PC-3 (cell line): ENCODE results near the gene GRB14. TPM values are rescaled to one million over a fixed set of nuclear protein-coding genes. Genes with fewer than 3 reads are reported as not detected.

Source experiments
- ATAC-seq: fragments of 200-7000 bp; cut with Tn5 transposase; 2 replicates; pipeline ENCODE4 v1.9.1; 2020; ENCODE audit warnings: mild to moderate bottlenecking, moderate library complexity
- BruUV-seq: library from RNA; stranded (reverse); fragments of 400-500 nt; replicated peaks from 2 replicates; lab custom pipeline; 2021; lab: Mats Ljungman, UMichigan
- CTCF ChIA-PET: fragments of 300-600 bp; sonication (Branson Sonifier 250); formaldehyde crosslinking; loops from one replicate; lab custom pipeline; 2022; ENCODE audit warnings: antibody characterized with exemption; lab: Charles Lee
- POLR2A ChIA-PET: fragments of 300-600 bp; sonication (Branson Sonifier 250); formaldehyde crosslinking; loops from one replicate; lab custom pipeline; 2022; ENCODE audit warnings: antibody characterized with exemption; ENCODE audit not compliant: unreplicated experiment; lab: Charles Lee
- DNase-seq: peaks from one replicate; pipeline ENCODE4 v3.0.0-alpha.2; 2015
- H2AFZ ChIP-seq: fragments of 300-600 bp; sonication (generic); 2 replicates; pipeline ENCODE4 v1.6.0; 2016; ENCODE audit warnings: antibody characterized with exemption, low read length
- H3F3A ChIP-seq: fragments of 300-600 bp; sonication (generic); one replicate; pipeline ENCODE4 v1.6.0; 2017; ENCODE audit warnings: antibody characterized with exemption, low read length, control low read depth, mild to moderate bottlenecking; ENCODE audit not compliant: unreplicated experiment
- H3K27ac ChIP-seq: fragments of 300-600 bp; sonication (generic); 2 replicates; pipeline ENCODE4 v1.5.1; 2016; ENCODE audit warnings: mild to moderate bottlenecking, low read length
- H3K27me3 ChIP-seq: fragments of 300-600 bp; sonication (generic); 2 replicates; pipeline ENCODE4 v1.6.1; 2016; ENCODE audit warnings: low read length, mixed read lengths
- H3K36me3 ChIP-seq: fragments of 300-600 bp; sonication (generic); 2 replicates; pipeline ENCODE4 v1.6.1; 2016; ENCODE audit warnings: low read depth, mixed run types, low read length, mixed read lengths
- H3K4me1 ChIP-seq: fragments of 300-600 bp; sonication (generic); 2 replicates; pipeline ENCODE4 v1.5.1; 2016; ENCODE audit warnings: low read length; ENCODE audit not compliant: insufficient read depth
- H3K4me2 ChIP-seq: fragments of 300-600 bp; sonication (generic); 2 replicates; pipeline ENCODE4 v1.6.0; 2016; ENCODE audit warnings: low read length
- H3K4me3 ChIP-seq: fragments of 300-600 bp; sonication (generic); 2 replicates; pipeline ENCODE4 v1.5.1; 2016; ENCODE audit warnings: mild to moderate bottlenecking, low read length, mixed read lengths
- H3K79me2 ChIP-seq: fragments of 300-600 bp; sonication (generic); 2 replicates; pipeline ENCODE4 v1.6.1; 2017; ENCODE audit warnings: low read length, mixed read lengths
- H3K9ac ChIP-seq: fragments of 300-600 bp; sonication (generic); 2 replicates; pipeline ENCODE4 v1.6.0; 2016; ENCODE audit warnings: mild to moderate bottlenecking, low read length
- H3K9me2 ChIP-seq: fragments of 300-600 bp; sonication (generic); replicated peaks from 2 replicates; pipeline ENCODE4 v1.6.1; 2016; ENCODE audit warnings: mixed run types, low read length, mixed read lengths
- H3K9me3 ChIP-seq: fragments of 300-600 bp; sonication (generic); 2 replicates; pipeline ENCODE4 v1.6.1; 2016; ENCODE audit warnings: low read length, mixed read lengths
- H4K20me1 ChIP-seq: fragments of 300-600 bp; sonication (generic); 2 replicates; pipeline ENCODE4 v1.6.1; 2016; ENCODE audit warnings: low read length, mixed read lengths
- EZH2 ChIP-seq: fragments of 300-600 bp; sonication (generic); IDR thresholded peaks from one replicate; pipeline ENCODE4 v1.6.1; 2017; ENCODE audit warnings: antibody characterized with exemption, mild to moderate bottlenecking, low read length; ENCODE audit not compliant: unreplicated experiment
- EZH2phosphoT487 ChIP-seq: fragments of 300-600 bp; sonication (generic); IDR thresholded peaks from 2 replicates; pipeline ENCODE4 v1.6.1; 2018; ENCODE audit warnings: mild to moderate bottlenecking, antibody characterized with exemption, low read length, borderline replicate concordance
- intact Hi-C: fragments of 100-400 bp; cut with micrococcal nuclease; formaldehyde crosslinking; loops from 2 replicates; pipeline ENCODE4 v1.9.0; 2023
- total RNA-seq: library from RNA; depleted of rRNA; stranded (reverse); fragments of >200 nt; gene quantifications from 2 replicates; pipeline ENCODE4 v1.2.3, GENCODE V29; 2014
- TF ChIP-seq, protein P1 (sequence below): fragments of 300-600 bp; sonication (generic); conservative IDR thresholded peaks from 2 replicates; pipeline ENCODE4 v1.5.1; 2017; ENCODE audit warnings: antibody characterized with exemption, low read depth, mild to moderate bottlenecking, low read length

The GRB14 gene
- total RNA-seq, 1 experiment from 2014 or later, result 0.84 TPM

DNA sequence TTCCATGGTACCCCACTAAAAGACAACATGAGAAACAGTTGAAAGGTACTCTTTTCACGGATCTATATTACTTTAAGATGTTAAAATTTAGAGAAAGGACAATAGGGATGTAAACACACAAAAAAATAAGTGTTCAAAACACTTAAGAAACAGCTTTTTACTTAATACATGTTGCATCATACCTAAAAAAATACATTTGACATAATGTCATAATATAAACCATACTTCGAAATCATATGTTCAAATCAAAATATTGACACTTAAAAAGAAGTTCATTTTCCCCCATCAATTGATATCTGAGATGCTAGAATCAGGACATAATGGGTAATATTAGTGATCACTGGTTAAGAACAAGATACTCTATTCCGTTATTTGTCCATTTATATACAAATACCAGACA is 124.9 kb downstream of the GRB14 start:
- H3K9ac ChIP-seq, result no peak overlapping the region
- POLR2A ChIA-PET, result no interaction called here
- no peak overlapping the region for H3K4me2 ChIP-seq
- H3F3A ChIP-seq, result no peaks in the 10 kb centered on the region
- no TSS peak for BruUV-seq
- H3K27me3 ChIP-seq, result peaks cover 58% of the 10 kb centered on the region
- no peaks in the 10 kb centered on the region for H3K36me3 ChIP-seq
- ATAC-seq (no peak), DNase-seq (no peak)
- no peaks in the 10 kb centered on the region for H3K9me3 ChIP-seq
- H3K4me1 ChIP-seq, result no peaks in the 10 kb centered on the region
- no peaks in the 10 kb centered on the region for H3K9me2 ChIP-seq
- H2AFZ ChIP-seq, result no peak overlapping the region
- CTCF ChIA-PET, result no interaction called here
- H3K79me2 ChIP-seq, result no peaks in the 10 kb centered on the region
- H3K27ac ChIP-seq, result no peak overlapping the region
- TF ChIP-seq EZH2, result no peak
- TF ChIP-seq, protein P1, sequence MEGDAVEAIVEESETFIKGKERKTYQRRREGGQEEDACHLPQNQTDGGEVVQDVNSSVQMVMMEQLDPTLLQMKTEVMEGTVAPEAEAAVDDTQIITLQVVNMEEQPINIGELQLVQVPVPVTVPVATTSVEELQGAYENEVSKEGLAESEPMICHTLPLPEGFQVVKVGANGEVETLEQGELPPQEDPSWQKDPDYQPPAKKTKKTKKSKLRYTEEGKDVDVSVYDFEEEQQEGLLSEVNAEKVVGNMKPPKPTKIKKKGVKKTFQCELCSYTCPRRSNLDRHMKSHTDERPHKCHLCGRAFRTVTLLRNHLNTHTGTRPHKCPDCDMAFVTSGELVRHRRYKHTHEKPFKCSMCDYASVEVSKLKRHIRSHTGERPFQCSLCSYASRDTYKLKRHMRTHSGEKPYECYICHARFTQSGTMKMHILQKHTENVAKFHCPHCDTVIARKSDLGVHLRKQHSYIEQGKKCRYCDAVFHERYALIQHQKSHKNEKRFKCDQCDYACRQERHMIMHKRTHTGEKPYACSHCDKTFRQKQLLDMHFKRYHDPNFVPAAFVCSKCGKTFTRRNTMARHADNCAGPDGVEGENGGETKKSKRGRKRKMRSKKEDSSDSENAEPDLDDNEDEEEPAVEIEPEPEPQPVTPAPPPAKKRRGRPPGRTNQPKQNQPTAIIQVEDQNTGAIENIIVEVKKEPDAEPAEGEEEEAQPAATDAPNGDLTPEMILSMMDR, result no peak
- TF ChIP-seq EZH2phosphoT487, result no peak
- H4K20me1 ChIP-seq, result no peaks in the 10 kb centered on the region
- no peak overlapping the region for H3K4me3 ChIP-seq
- intact Hi-C loops, result loop anchor here (5.0 kb wide), 2 partner anchors 1029 to 1149 kb away; no protein-coding TSS in a partner anchor

DNA sequence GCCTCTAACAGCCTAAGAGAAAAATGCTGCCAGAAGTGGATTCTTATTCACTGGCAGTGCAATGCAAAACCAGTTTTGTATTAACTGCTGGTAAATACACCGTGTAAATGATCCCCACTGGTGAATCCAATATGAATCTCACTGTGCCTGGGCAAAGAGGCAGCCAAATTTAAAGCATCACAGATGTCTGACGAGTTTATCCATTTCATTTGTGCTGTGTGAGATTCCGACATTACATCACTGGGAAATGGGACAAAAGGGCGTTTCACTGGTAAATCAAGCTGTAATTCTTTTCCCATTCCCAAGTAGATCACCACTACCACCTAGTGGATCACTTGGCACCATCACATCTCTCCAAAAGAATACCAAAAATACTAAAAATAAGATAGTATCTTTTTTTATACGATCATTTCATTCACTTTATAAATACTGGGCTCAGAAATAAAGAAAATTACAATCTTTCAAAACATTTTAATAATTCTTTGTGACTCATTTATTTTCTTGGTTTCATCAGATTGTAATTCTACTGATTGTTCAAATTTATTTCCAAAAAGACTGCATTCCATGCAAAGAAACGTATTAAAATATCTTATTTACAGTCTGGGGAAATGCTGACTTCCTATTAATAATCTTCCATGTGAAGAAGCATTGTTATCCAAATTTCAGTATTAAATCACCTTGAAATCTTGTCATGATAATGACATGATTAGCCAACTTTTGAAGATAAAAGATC is 125.6 kb downstream of the GRB14 start:
- Histone ChIP-seq H3K27me3 (peaks cover 64% of the 10 kb centered on the region), H4K20me1 (no peaks in the 10 kb centered on the region), H3K4me1 (no peaks in the 10 kb centered on the region), H3K36me3 (no peaks in the 10 kb centered on the region), H3K79me2 (no peaks in the 10 kb centered on the region), H3K27ac (no peak overlapping the region), H2AFZ (no peak overlapping the region), H3K9me3 (no peaks in the 10 kb centered on the region), H3K4me3 (no peak overlapping the region), H3K4me2 (peak overlapping the region; percentile 42; the same call in 1 of the 2 replicates), H3K9me2 (no peaks in the 10 kb centered on the region), H3K9ac (no peak overlapping the region), H3F3A (no peaks in the 10 kb centered on the region)
- no TSS peak for BruUV-seq
- intact Hi-C loops, result loop anchor here (1.0 to 5.0 kb wide), 5 partner anchors 1028 to 1340 kb away; no protein-coding TSS in a partner anchor
- ChIA-PET CTCF (interaction anchor here (1.0 kb wide), 1 partner anchor 368 kb away, joined by 3 read pairs; no protein-coding TSS in a partner anchor), POLR2A (no interaction called here)
- peak; percentile 70 for DNase-seq
- ATAC-seq, result peak; percentile 74
- no peak for TF ChIP-seq EZH2phosphoT487
- TF ChIP-seq EZH2, result no peak
- TF ChIP-seq, protein P1, result peak; percentile 76

DNA sequence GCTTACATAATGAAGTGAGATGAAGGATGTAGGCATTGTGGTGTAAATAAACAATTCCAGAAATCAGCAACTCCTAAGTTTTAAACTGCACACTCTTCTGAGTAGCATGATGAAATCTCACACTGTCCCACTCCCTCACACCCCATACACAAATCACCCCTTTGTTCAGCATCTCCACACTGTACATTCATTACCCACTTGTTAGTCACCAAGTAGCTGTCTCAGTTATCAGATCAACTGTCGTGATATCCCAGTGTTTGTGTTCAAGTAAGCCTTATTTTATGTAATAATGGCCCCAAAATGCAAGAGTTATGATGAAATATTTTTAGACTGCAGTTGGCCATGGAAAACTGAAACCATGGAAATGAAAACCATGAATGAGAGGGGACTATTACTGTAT is 135.7 kb downstream of the GRB14 start:
- peaks cover 70% of the 10 kb centered on the region for H3K27me3 ChIP-seq
- no peaks in the 10 kb centered on the region for H3F3A ChIP-seq
- intact Hi-C loops, result no loop called here
- no peaks in the 10 kb centered on the region for H3K9me3 ChIP-seq
- POLR2A ChIA-PET, result no interaction called here
- no TSS peak for BruUV-seq
- H3K9ac ChIP-seq, result no peak overlapping the region
- no peaks in the 10 kb centered on the region for H3K9me2 ChIP-seq
- H2AFZ ChIP-seq, result no peak overlapping the region
- H3K4me3 ChIP-seq, result no peak overlapping the region
- CTCF ChIA-PET, result no interaction called here
- no peak overlapping the region for H3K4me2 ChIP-seq
- TF ChIP-seq EZH2phosphoT487, result no peak
- no peak for TF ChIP-seq EZH2
- TF ChIP-seq, protein P1, result no peak
- no peak for DNase-seq
- no peaks in the 10 kb centered on the region for H3K36me3 ChIP-seq
- H3K4me1 ChIP-seq, result no peaks in the 10 kb centered on the region
- H3K27ac ChIP-seq, result no peak overlapping the region
- no peak for ATAC-seq
- no peaks in the 10 kb centered on the region for H4K20me1 ChIP-seq
- no peaks in the 10 kb centered on the region for H3K79me2 ChIP-seq
